ENCODE results near the gene VARS1.
"Not testable (repeated sequence)": the region's sequence is repeated elsewhere in the genome, so short reads cannot be mapped to it uniquely, and the experiment has no call there.

Gene VARS1

GRCh38 chr6:31829633-31830283, 34.2 kb upstream of the VARS1 start:
- Histone ChIP-seq H3K36me3 (ENCODE audit: insufficient read depth, low read length) (no peaks in the 10 kb centered on the region), H3K4me1 (ENCODE audit: insufficient read depth, low read length) (peaks cover 5% of the 10 kb centered on the region), H3K9me3 (ENCODE audit: control insufficient read depth, insufficient read depth, low read length) (no peaks in the 10 kb centered on the region), H3K9ac (ENCODE audit: low read depth, low read length) (peak overlapping the region; percentile 89)

- H3K9me3 ChIP-seq (ENCODE audit: control insufficient read depth, insufficient read depth, low read length), result no peaks in the 10 kb centered on the region
- H3K9ac ChIP-seq (ENCODE audit: low read depth, low read length), result peak within 1 kb of the TSS; percentile 67
- peaks cover 5% of the 10 kb centered on the region for H3K4me1 ChIP-seq (ENCODE audit: insufficient read depth, low read length)
Measured at GRCh38 chr6:31827286-31828079, 31.9 kb upstream of the VARS1 start, which contains the start of gene HSPA1B. TSS of gene HSPA1B (plus strand) at chr6:31827738. CDS start at chr6:31827951, 213 bp downstream.

GRCh38 chr6:31826793-31827285, 31.3 kb upstream of the VARS1 start:
- H3K9me3 ChIP-seq (ENCODE audit: control insufficient read depth, insufficient read depth, low read length), result no peaks in the 10 kb centered on the region
- peaks cover 5% of the 10 kb centered on the region for H3K4me1 ChIP-seq (ENCODE audit: insufficient read depth, low read length)
- H3K36me3 ChIP-seq (ENCODE audit: insufficient read depth, low read length), result no peaks in the 10 kb centered on the region
- H3K9ac ChIP-seq (ENCODE audit: low read depth, low read length), result peak overlapping the region; percentile 67

More at GRCh38 chr6:31827286-31828079, 31.9 kb upstream of the VARS1 start, which contains the start of gene HSPA1B:
- no peaks in the 10 kb centered on the region for H3K36me3 ChIP-seq (ENCODE audit: insufficient read depth, low read length)

GRCh38 chr6:31825553-31825952, 30.0 kb upstream of the VARS1 start:
- H3K9me3 ChIP-seq (ENCODE audit: control insufficient read depth, insufficient read depth, low read length), result no peaks in the 10 kb centered on the region
- no peaks in the 10 kb centered on the region for H3K36me3 ChIP-seq (ENCODE audit: insufficient read depth, low read length)
- no peak overlapping the region for H3K9ac ChIP-seq (ENCODE audit: low read depth, low read length)
- H3K4me1 ChIP-seq (ENCODE audit: insufficient read depth, low read length), result peaks cover 5% of the 10 kb centered on the region

DNA sequence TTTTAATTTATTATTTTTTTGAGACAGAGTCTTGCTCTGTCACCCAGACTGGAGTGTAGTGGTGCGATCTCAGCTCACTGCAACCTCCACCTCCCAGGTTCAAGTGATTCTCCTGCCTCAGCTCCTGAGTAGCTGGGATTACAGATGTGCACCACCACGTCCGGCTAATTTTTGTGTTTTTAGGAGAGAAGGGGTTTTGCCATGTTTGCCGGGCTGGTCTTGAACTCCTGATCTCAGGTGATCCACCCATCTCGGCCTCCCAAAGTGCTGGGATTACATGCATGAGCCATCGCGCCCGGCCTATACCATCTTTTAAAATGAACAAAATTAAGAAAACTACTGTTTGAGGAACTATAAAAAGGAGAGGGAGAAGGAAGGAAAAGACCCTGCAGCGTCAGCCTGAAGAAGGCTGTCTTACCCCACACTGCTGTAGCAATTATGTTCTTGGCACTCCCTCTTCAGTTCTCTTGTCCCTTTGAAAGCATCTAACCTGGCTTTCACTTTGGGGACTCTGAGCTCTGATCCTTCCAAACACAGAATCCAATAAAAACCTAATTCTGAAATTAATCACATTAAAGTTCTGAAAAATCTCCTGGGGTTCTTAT, 28.1 kb upstream of the VARS1 start:
- not testable (repeated sequence) for H3K9me3 ChIP-seq (ENCODE audit: control insufficient read depth, insufficient read depth, low read length); H3K4me1 ChIP-seq (ENCODE audit: insufficient read depth, low read length); H3K36me3 ChIP-seq (ENCODE audit: insufficient read depth, low read length); H3K9ac ChIP-seq (ENCODE audit: low read depth, low read length)

- Histone ChIP-seq H3K4me1 (ENCODE audit: insufficient read depth, low read length) (peaks cover 7% of the 10 kb centered on the region), H3K9ac (ENCODE audit: low read depth, low read length) (peak overlapping the region; percentile 76), H3K9me3 (ENCODE audit: control insufficient read depth, insufficient read depth, low read length) (no peaks in the 10 kb centered on the region), H3K36me3 (ENCODE audit: insufficient read depth, low read length) (no peaks in the 10 kb centered on the region)
Measured at GRCh38 chr6:31822036-31822821, 26.7 kb upstream of the VARS1 start.

- no peaks in the 10 kb centered on the region for H3K9me3 ChIP-seq (ENCODE audit: control insufficient read depth, insufficient read depth, low read length)
- peak overlapping the region; percentile 76 for H3K9ac ChIP-seq (ENCODE audit: low read depth, low read length)
- peaks cover 7% of the 10 kb centered on the region for H3K4me1 ChIP-seq (ENCODE audit: insufficient read depth, low read length)
- no peaks in the 10 kb centered on the region for H3K36me3 ChIP-seq (ENCODE audit: insufficient read depth, low read length)
Measured at GRCh38 chr6:31821301-31822035, 25.9 kb upstream of the VARS1 start.

GRCh38 chr6:31820399-31820798, 24.8 kb upstream of the VARS1 start:
- not testable (repeated sequence) for H3K9ac ChIP-seq (ENCODE audit: low read depth, low read length); H3K4me1 ChIP-seq (ENCODE audit: insufficient read depth, low read length); H3K9me3 ChIP-seq (ENCODE audit: control insufficient read depth, insufficient read depth, low read length); H3K36me3 ChIP-seq (ENCODE audit: insufficient read depth, low read length)

GRCh38 chr6:31819871-31820299, 24.3 kb upstream of the VARS1 start:
- Histone ChIP-seq H3K9me3 (ENCODE audit: control insufficient read depth, insufficient read depth, low read length) (no peaks in the 10 kb centered on the region), H3K4me1 (ENCODE audit: insufficient read depth, low read length) (0 out of 2 replicates have a peak, but pooled peaks cover 3% of the 10 kb centered on the region), H3K36me3 (ENCODE audit: insufficient read depth, low read length) (no peaks in the 10 kb centered on the region), H3K9ac (ENCODE audit: low read depth, low read length) (no peak overlapping the region)

- not testable (repeated sequence) for H3K4me1 ChIP-seq (ENCODE audit: insufficient read depth, low read length); H3K9me3 ChIP-seq (ENCODE audit: control insufficient read depth, insufficient read depth, low read length); H3K36me3 ChIP-seq (ENCODE audit: insufficient read depth, low read length); H3K9ac ChIP-seq (ENCODE audit: low read depth, low read length)
Measured at GRCh38 chr6:31817929-31818511, 22.5 kb upstream of the VARS1 start.

- not testable (repeated sequence) for H3K36me3 ChIP-seq (ENCODE audit: insufficient read depth, low read length); H3K4me1 ChIP-seq (ENCODE audit: insufficient read depth, low read length); H3K9me3 ChIP-seq (ENCODE audit: control insufficient read depth, insufficient read depth, low read length)
- peak overlapping the region; percentile 21; the same call in 1 of the 2 replicates for H3K9ac ChIP-seq (ENCODE audit: low read depth, low read length)
Measured at GRCh38 chr6:31817133-31817928, 21.8 kb upstream of the VARS1 start.

DNA sequence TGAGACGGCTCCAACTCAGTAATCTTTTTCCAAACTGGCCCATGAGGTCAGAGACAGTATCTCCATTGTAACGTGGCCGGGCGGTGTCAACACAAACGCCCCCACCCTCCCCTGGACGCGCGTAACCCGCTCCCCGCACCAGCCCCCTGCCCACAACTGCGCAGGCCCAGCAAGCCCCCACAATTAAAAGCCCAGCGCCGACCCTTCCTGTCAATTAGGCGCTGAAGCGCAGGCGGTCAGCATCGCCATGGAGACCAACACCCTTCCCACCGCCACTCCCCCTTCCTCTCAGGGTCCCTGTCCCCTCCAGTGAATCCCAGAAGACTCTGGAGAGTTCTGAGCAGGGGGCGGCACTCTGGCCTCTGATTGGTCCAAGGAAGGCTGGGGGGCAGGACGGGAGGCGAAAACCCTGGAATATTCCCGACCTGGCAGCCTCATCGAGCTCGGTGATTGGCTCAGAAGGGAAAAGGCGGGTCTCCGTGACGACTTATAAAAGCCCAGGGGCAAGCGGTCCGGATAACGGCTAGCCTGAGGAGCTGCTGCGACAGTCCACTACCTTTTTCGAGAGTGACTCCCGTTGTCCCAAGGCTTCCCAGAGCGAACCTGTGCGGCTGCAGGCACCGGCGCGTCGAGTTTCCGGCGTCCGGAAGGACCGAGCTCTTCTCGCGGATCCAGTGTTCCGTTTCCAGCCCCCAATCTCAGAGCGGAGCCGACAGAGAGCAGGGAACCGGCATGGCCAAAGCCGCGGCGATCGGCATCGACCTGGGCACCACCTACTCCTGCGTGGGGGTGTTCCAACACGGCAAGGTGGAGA, 19.7 kb upstream of the VARS1 start, which contains the start of the genes HSPA1A and HSPA1L:
TSS of gene HSPA1A (plus strand) at position 519 of the 814 bp plus-strand sequence. CDS start at position 733, 214 bp downstream.
TSS of gene HSPA1L (minus strand) at position 259 of the 814 bp plus-strand sequence. CDS start 3,311 bp downstream, outside the sequence.
- H3K36me3 ChIP-seq (ENCODE audit: insufficient read depth, low read length), result no peaks in the 10 kb centered on the region
- H3K9me3 ChIP-seq (ENCODE audit: control insufficient read depth, insufficient read depth, low read length), result no peaks in the 10 kb centered on the region
- H3K4me1 ChIP-seq (ENCODE audit: insufficient read depth, low read length), result 0 out of 2 replicates have a peak, but pooled peaks cover 3% of the 10 kb centered on the region
- H3K9ac ChIP-seq (ENCODE audit: low read depth, low read length), result peak within 1 kb of the TSS; percentile 79
